GM20000 (cell line): ENCODE measurements around the gene SLC38A8.

Experiments
- DNase-seq: peaks from one replicate; pipeline ENCODE4 v3.0.0; 2012; ENCODE audit warnings: low spot score
- CTCF ChIP-seq: IDR thresholded peaks from 2 replicates; pipeline ENCODE4 v1.5.1; 2012; ENCODE audit warnings: mild to moderate bottlenecking, control low read depth; ENCODE audit errors: extremely low read depth, missing control alignments

SLC38A8 gene

GRCh38 chr16:84080378-84080777, 37.8 kb upstream of the SLC38A8 start:
- no peak for DNase-seq
- TF ChIP-seq CTCF = no peak

GRCh38 chr16:84079664-84080063, 37.1 kb upstream of the SLC38A8 start:
- TF ChIP-seq CTCF = no peak
- DNase-seq = no peak

- DNase-seq = no peak
- no peak for TF ChIP-seq CTCF
These were observed 32.8 kb upstream of the SLC38A8 start for GRCh38 chr16:84075376-84075775.

- no peak for DNase-seq
- TF ChIP-seq CTCF = no peak
These were observed 32.1 kb upstream of the SLC38A8 start for GRCh38 chr16:84074721-84075120.

- no peak for DNase-seq
- no peak for TF ChIP-seq CTCF
These were observed 29.4 kb upstream of the SLC38A8 start for GRCh38 chr16:84072014-84072413.

GRCh38 chr16:84071121-84071520, 28.5 kb upstream of the SLC38A8 start:
- DNase-seq = no peak
- no peak for TF ChIP-seq CTCF

GRCh38 chr16:84069540-84069939, 26.9 kb upstream of the SLC38A8 start:
- TF ChIP-seq CTCF = no peak
- no peak for DNase-seq
